Neural cell (in vitro differentiated cells): Measurements from ENCODE around the gene HIF3A. TPM values are rescaled to one million over a fixed set of nuclear protein-coding genes. Genes with fewer than 3 reads are reported as not detected.

Source experiments
- H2AFZ ChIP-seq: fragments of 200-600, 300-800 bp; sonication (generic), shearing (Covaris generic); 2 replicates; pipeline ENCODE4 v1.6.0; 2014; ENCODE audit warnings: low read depth, mild to moderate bottlenecking, antibody characterized with exemption, low read length, moderate library complexity
- H3F3A ChIP-seq: fragments of 200-600 bp; shearing (Covaris generic); 2 replicates; pipeline ENCODE4 v1.6.1; 2016; ENCODE audit warnings: mild to moderate bottlenecking, moderate library complexity, mixed read lengths, antibody characterized with exemption, low read length; ENCODE audit not compliant: insufficient read depth, poor library complexity, severe bottlenecking
- H3K27ac ChIP-seq: fragments of 200-600, 300-800 bp; sonication (generic), shearing (Covaris generic); 2 replicates; pipeline ENCODE4 v1.5.1; 2014; ENCODE audit warnings: mild to moderate bottlenecking, low read length, moderate library complexity
- H3K27me3 ChIP-seq: fragments of 300-800, 200-600 bp; sonication (generic), shearing (Covaris generic); 2 replicates; pipeline ENCODE4 v1.6.0; 2014; ENCODE audit warnings: mild to moderate bottlenecking, low read depth, low read length, moderate library complexity; ENCODE audit not compliant: insufficient read depth
- H3K36me3 ChIP-seq: fragments of 300-800, 200-600 bp; sonication (generic), shearing (Covaris generic); 2 replicates; pipeline ENCODE4 v1.5.1; 2014; ENCODE audit warnings: mild to moderate bottlenecking, antibody characterized with exemption, low read length, moderate library complexity; ENCODE audit not compliant: insufficient read depth
- H3K4me2 ChIP-seq: fragments of 300-800, 200-600 bp; sonication (generic), shearing (Covaris generic); 2 replicates; pipeline ENCODE4 v1.6.0; 2014; ENCODE audit warnings: mild to moderate bottlenecking, low read length
- H3K4me3 ChIP-seq: fragments of 300-800, 200-600 bp; sonication (generic), shearing (Covaris generic); 2 replicates; pipeline ENCODE4 v1.5.1; 2014; ENCODE audit warnings: mild to moderate bottlenecking, low read length, moderate library complexity
- H3K79me2 ChIP-seq: fragments of 200-600 bp; shearing (Covaris generic); replicated peaks from 2 replicates; pipeline ENCODE4 v1.6.0; 2014; ENCODE audit warnings: mild to moderate bottlenecking, low read length, moderate library complexity; ENCODE audit not compliant: insufficient read depth
- H3K9ac ChIP-seq: fragments of 300-800, 200-600 bp; sonication (generic), shearing (Covaris generic); 2 replicates; pipeline ENCODE4 v1.6.1; 2016; ENCODE audit warnings: mild to moderate bottlenecking, low read length, mixed read lengths
- H3K9me2 ChIP-seq: fragments of 200-600 bp; shearing (Covaris generic); 2 replicates; pipeline ENCODE4 v1.6.1; 2016; ENCODE audit warnings: mild to moderate bottlenecking, low read length, mixed read lengths; ENCODE audit not compliant: insufficient read depth
- H3K9me3 ChIP-seq: fragments of 200-600, 300-800 bp; sonication (generic), shearing (Covaris generic); 2 replicates; pipeline ENCODE4 v1.6.1; 2016; ENCODE audit warnings: mild to moderate bottlenecking, mixed run types, low read length, moderate library complexity, mixed read lengths
- H4K20me1 ChIP-seq: fragments of 200-600 bp; shearing (Covaris generic); 2 replicates; pipeline ENCODE4 v1.6.1; 2016; ENCODE audit warnings: mild to moderate bottlenecking, mixed run types; ENCODE audit not compliant: insufficient read depth
- EP300 ChIP-seq: fragments of 450-650 bp; conservative IDR thresholded peaks from 2 replicates; pipeline ENCODE4 v1.6.1; 2014; ENCODE audit warnings: antibody characterized with exemption, mild to moderate bottlenecking, moderate library complexity; ENCODE audit not compliant: poor library complexity, severe bottlenecking
- EZH2 ChIP-seq: fragments of 200-600, 300-800 bp; shearing (Covaris generic), sonication (generic); IDR thresholded peaks from 2 replicates; pipeline ENCODE4 v1.6.1; 2014; ENCODE audit warnings: antibody characterized with exemption, low read length, borderline replicate concordance, mild to moderate bottlenecking; ENCODE audit not compliant: insufficient read depth, poor library complexity, severe bottlenecking
- MXI1 ChIP-seq: fragments of 450-650 bp; conservative IDR thresholded peaks from 2 replicates; pipeline ENCODE4 v1.6.1; 2014; ENCODE audit warnings: antibody characterized with exemption, mild to moderate bottlenecking; ENCODE audit not compliant: poor library complexity, severe bottlenecking
- POLR2AphosphoS5 ChIP-seq: IDR thresholded peaks from 2 replicates; pipeline ENCODE4 v1.6.1; 2012
- RAD21 ChIP-seq: fragments of 450-650 bp; conservative IDR thresholded peaks from 2 replicates; pipeline ENCODE4 v1.6.1; 2014; ENCODE audit warnings: antibody characterized with exemption, mild to moderate bottlenecking, moderate library complexity
- SMC3 ChIP-seq: fragments of 450-650 bp; conservative IDR thresholded peaks from 2 replicates; pipeline ENCODE4 v1.6.1; 2014; ENCODE audit warnings: antibody characterized with exemption, mild to moderate bottlenecking, moderate library complexity; ENCODE audit not compliant: poor library complexity
- TAF1 ChIP-seq: IDR thresholded peaks from 2 replicates; pipeline ENCODE4 v1.6.1; 2012; ENCODE audit warnings: low read depth
- polyA plus RNA-seq: library from polyadenylated mRNA; depleted of rRNA; stranded (reverse); fragments of >200 nt; gene quantifications from 2 replicates; pipeline ENCODE4 v1.2.3, GENCODE V29; 2014
- TF ChIP-seq, protein P1 (sequence below): fragments of 450-650 bp; IDR thresholded peaks from 2 replicates; pipeline ENCODE4 v1.5.1; 2014; ENCODE audit warnings: antibody characterized with exemption, mild to moderate bottlenecking, moderate library complexity; ENCODE audit not compliant: poor library complexity, severe bottlenecking
- TF ChIP-seq, protein P2 (sequence below): IDR thresholded peaks from 2 replicates; pipeline ENCODE4 v1.6.1; 2012; ENCODE audit warnings: borderline replicate concordance

HIF3A gene
- polyA plus RNA-seq, 1 donor from 2014 or later: 2.0 TPM

DNA sequence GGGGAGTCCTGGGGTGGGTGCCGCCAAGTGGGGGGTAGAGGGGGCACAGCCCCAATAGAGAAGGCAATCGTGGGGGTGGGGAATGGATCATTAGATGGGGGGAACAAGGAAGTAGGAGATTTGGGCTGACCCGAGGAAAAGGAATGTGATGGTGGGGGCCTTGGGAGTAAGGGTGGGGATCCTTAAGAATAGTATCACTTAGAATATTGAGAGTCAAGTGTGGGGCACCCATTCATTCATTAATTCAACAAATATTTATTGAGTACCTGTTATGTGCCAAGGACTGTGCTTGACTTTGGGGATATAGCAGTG is 50.7 kb downstream of the HIF3A start:
- Histone ChIP-seq H3K36me3 (no peaks in the 10 kb centered on the region), H4K20me1 (peaks cover 6% of the 10 kb centered on the region), H3K9me3 (no peaks in the 10 kb centered on the region), H3K4me3 (peak overlapping the region; percentile 100), H2AFZ (peak overlapping the region; percentile 100), H3K27me3 (no peaks in the 10 kb centered on the region), H3K9ac (peak overlapping the region; percentile 99), H3K27ac (peak overlapping the region; percentile 92), H3K79me2 (peaks cover 34% of the 10 kb centered on the region), H3K9me2 (no peaks in the 10 kb centered on the region), H3K4me2 (peak overlapping the region; percentile 79), H3F3A (no peaks in the 10 kb centered on the region)
- no peak for TF ChIP-seq RAD21
- TF ChIP-seq POLR2AphosphoS5: no peak
- TF ChIP-seq EZH2: no peak
- TF ChIP-seq MXI1: no peak
- TF ChIP-seq, protein P1, sequence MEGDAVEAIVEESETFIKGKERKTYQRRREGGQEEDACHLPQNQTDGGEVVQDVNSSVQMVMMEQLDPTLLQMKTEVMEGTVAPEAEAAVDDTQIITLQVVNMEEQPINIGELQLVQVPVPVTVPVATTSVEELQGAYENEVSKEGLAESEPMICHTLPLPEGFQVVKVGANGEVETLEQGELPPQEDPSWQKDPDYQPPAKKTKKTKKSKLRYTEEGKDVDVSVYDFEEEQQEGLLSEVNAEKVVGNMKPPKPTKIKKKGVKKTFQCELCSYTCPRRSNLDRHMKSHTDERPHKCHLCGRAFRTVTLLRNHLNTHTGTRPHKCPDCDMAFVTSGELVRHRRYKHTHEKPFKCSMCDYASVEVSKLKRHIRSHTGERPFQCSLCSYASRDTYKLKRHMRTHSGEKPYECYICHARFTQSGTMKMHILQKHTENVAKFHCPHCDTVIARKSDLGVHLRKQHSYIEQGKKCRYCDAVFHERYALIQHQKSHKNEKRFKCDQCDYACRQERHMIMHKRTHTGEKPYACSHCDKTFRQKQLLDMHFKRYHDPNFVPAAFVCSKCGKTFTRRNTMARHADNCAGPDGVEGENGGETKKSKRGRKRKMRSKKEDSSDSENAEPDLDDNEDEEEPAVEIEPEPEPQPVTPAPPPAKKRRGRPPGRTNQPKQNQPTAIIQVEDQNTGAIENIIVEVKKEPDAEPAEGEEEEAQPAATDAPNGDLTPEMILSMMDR: no peak
- TF ChIP-seq EP300: no peak
- TF ChIP-seq, protein P2, sequence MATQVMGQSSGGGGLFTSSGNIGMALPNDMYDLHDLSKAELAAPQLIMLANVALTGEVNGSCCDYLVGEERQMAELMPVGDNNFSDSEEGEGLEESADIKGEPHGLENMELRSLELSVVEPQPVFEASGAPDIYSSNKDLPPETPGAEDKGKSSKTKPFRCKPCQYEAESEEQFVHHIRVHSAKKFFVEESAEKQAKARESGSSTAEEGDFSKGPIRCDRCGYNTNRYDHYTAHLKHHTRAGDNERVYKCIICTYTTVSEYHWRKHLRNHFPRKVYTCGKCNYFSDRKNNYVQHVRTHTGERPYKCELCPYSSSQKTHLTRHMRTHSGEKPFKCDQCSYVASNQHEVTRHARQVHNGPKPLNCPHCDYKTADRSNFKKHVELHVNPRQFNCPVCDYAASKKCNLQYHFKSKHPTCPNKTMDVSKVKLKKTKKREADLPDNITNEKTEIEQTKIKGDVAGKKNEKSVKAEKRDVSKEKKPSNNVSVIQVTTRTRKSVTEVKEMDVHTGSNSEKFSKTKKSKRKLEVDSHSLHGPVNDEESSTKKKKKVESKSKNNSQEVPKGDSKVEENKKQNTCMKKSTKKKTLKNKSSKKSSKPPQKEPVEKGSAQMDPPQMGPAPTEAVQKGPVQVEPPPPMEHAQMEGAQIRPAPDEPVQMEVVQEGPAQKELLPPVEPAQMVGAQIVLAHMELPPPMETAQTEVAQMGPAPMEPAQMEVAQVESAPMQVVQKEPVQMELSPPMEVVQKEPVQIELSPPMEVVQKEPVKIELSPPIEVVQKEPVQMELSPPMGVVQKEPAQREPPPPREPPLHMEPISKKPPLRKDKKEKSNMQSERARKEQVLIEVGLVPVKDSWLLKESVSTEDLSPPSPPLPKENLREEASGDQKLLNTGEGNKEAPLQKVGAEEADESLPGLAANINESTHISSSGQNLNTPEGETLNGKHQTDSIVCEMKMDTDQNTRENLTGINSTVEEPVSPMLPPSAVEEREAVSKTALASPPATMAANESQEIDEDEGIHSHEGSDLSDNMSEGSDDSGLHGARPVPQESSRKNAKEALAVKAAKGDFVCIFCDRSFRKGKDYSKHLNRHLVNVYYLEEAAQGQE: no peak
- no peak for TF ChIP-seq TAF1

DNA sequence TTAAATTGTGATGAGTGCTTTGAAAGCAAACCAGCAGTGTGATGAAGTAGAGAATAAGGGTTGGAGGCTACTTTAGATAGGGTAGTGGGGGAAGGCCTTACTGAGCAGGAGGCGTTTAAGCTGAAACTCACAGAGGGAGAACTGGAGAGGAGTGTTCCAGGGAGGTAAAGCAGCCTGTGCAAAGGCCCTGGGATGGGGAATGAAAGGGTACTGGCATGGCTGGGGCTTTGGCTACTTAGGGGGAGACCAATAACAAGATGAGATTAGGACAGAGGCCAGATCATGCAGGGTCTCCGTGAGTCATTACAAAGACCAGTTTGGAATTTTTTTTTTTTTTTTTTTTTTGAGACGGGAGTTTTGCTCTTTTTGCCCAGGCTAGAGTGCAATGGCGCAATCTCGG is 51.1 kb downstream of the HIF3A start:
- Histone ChIP-seq H3K4me2 (peak overlapping the region; percentile 79), H3K27ac (no peak overlapping the region), H3K79me2 (peaks cover 34% of the 10 kb centered on the region), H3K27me3 (no peaks in the 10 kb centered on the region), H4K20me1 (peaks cover 6% of the 10 kb centered on the region), H3K9me3 (no peaks in the 10 kb centered on the region), H3K4me3 (peak overlapping the region; percentile 100), H3K9ac (peak overlapping the region; percentile 99), H2AFZ (no peak overlapping the region), H3F3A (no peaks in the 10 kb centered on the region), H3K9me2 (no peaks in the 10 kb centered on the region), H3K36me3 (no peaks in the 10 kb centered on the region)
- TF ChIP-seq EZH2 (no peak), EP300 (no peak), POLR2AphosphoS5 (no peak), SMC3 (no peak), RAD21 (no peak), TAF1 (no peak), MXI1 (no peak)
- TF ChIP-seq, protein P2: no peak
- TF ChIP-seq, protein P1: no peak
